ENCODE results near the gene SMIM1.

DNA sequence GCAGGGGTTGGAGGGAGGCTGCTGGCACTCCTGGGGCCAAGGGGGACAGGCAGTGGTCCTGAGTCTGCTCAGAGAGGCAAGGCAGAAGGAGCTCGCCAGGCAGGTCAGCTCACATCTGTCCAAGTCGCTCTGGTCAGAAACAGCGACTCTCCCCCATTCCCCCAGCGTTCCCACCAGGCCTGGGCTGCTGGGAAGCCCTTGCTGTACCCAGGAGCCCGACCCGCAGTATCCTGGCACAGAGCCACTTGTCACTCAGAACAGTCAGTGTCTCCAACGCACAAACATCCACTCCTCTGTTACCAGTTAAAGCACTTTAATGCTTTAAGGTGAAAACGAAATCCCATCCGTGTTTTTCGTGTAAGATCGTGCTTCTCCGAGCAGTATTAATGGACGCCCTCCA, 36.9 kb upstream of the SMIM1 start:
- TF ChIP-seq, protein P1, sequence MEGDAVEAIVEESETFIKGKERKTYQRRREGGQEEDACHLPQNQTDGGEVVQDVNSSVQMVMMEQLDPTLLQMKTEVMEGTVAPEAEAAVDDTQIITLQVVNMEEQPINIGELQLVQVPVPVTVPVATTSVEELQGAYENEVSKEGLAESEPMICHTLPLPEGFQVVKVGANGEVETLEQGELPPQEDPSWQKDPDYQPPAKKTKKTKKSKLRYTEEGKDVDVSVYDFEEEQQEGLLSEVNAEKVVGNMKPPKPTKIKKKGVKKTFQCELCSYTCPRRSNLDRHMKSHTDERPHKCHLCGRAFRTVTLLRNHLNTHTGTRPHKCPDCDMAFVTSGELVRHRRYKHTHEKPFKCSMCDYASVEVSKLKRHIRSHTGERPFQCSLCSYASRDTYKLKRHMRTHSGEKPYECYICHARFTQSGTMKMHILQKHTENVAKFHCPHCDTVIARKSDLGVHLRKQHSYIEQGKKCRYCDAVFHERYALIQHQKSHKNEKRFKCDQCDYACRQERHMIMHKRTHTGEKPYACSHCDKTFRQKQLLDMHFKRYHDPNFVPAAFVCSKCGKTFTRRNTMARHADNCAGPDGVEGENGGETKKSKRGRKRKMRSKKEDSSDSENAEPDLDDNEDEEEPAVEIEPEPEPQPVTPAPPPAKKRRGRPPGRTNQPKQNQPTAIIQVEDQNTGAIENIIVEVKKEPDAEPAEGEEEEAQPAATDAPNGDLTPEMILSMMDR (IDR thresholded peaks at IDR 0.05; ENCODE audit: extremely low read depth in 1 of 2, insufficient read depth in 1 of 2, low read depth in 1 of 2, low read length in 2 of 2) = no peak
- TF ChIP-seq EZH2 (IDR thresholded peaks at IDR 0.05; ENCODE audit: borderline replicate concordance, low read depth, low read length, severe bottlenecking) (no peak), POLR2AphosphoS5 (IDR thresholded peaks at IDR 0.05; ENCODE audit: insufficient read depth, low read depth, low read length) (no peak), POLR2A (IDR thresholded peaks at IDR 0.05; ENCODE audit: low read depth, low read length) (no peak)

Measured in endothelial cell of umbilical vein (primary cell).